Airway epithelial cell (primary cell): Measurements from ENCODE around the gene PIWIL1. TPM values are rescaled to one million over a fixed set of nuclear protein-coding genes. Genes with fewer than 3 reads are reported as not detected.

Experiments used
- total RNA-seq: library from RNA; depleted of rRNA; stranded (reverse); fragments of >200 nt; gene quantifications from 2 replicates; pipeline ENCODE4 v1.2.3, GENCODE V29; 2015

The PIWIL1 gene
- total RNA-seq, result 0.07 TPM in 1 of 2 replicates, not detected in the other

DNA sequence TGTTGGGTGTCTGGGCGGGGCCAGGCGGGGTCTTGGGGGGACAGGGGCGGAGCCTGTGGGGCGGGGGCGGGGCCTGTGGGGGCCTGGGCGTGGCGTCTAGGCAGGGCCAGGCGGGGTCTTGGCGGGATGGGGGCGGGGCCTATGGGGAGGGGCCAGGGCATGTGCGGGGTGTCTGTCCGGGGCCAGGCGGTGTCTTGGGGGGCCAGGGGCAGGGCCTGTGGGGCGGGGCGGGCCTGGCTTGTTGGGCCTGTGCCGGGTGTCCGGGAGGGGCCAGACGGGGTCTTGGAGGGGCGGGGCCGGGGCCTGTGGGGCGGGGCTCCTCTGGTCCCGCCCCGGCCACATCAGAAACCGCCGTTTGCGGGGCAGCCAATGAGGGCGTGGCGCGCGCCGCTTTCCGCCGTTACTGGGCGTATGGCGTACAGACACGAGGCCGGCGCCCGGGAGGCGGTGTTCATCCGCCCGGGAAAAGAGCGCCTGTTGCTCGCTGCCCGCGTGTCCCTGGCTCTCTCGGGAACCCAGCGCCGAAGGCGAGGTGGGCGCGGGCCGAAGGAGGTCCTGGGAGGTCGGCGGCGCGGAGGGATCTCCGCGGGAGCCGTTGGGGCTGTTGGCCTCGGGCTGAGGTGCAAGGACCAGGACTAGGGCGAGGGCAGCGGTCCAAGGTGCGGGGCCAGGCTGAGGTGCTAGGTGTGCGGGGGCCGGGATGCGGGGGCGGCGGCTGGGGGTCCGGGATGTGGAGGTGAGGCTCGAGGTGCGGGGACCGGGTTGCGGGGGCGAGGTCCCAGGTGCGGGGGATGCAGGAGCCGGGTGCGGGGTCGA is at the start of gene PIWIL1:
Gene PIWIL1, plus strand, starts transcription at position 400 of the 816 bp plus-strand sequence. CDS start 4,705 bp downstream, outside the sequence.

Other genes starting within 250 kb of the PIWIL1 start
- 0.92 and 1.1 TPM in 2 replicates for gene FZD10, start 175.4 kb upstream of the PIWIL1 start, total RNA-seq